C4-2B (cell line): Measurements from ENCODE around the gene LIFR.

Experiments
- ZFX ChIP-seq: fragments of 450-650 bp; IDR thresholded peaks from 2 replicates; pipeline ENCODE4 v1.6.1; 2017
- TF ChIP-seq, protein P1 (sequence below): fragments of 450-650 bp; conservative IDR thresholded peaks from 2 replicates; pipeline ENCODE4 v1.5.1; 2017; ENCODE audit warnings: mild to moderate bottlenecking

DNA sequence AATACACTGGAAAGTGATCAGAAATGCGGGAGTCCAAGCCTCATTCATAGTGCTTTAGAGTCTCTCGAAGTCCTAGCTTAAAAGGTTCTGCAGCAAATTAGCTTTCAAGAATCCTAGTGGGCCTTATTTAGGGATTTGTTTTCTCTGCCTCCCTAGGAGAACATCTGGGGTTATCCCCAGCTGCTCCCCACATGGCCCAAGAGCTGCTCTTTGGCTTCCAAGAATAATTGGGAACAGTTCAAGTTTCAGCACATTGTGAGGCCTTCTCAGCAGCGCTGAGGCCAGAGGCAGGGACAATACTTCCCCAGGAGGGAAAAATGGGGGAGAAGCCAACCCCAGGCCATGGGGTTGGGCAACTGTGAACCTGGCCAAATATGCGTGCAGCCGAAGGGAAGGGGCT is 108.7 kb downstream of the LIFR start:
- TF ChIP-seq, protein P1, sequence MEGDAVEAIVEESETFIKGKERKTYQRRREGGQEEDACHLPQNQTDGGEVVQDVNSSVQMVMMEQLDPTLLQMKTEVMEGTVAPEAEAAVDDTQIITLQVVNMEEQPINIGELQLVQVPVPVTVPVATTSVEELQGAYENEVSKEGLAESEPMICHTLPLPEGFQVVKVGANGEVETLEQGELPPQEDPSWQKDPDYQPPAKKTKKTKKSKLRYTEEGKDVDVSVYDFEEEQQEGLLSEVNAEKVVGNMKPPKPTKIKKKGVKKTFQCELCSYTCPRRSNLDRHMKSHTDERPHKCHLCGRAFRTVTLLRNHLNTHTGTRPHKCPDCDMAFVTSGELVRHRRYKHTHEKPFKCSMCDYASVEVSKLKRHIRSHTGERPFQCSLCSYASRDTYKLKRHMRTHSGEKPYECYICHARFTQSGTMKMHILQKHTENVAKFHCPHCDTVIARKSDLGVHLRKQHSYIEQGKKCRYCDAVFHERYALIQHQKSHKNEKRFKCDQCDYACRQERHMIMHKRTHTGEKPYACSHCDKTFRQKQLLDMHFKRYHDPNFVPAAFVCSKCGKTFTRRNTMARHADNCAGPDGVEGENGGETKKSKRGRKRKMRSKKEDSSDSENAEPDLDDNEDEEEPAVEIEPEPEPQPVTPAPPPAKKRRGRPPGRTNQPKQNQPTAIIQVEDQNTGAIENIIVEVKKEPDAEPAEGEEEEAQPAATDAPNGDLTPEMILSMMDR = no peak
- TF ChIP-seq ZFX = no peak
